HL-60 (cell line): ENCODE measurements around the gene ARHGEF11.

ENCODE experiments used
- CTCF ChIP-seq: IDR thresholded peaks from one replicate; pipeline ENCODE4 v1.5.1; 2011; ENCODE audit warnings: low read length, control low read depth, inconsistent platforms; ENCODE audit not compliant: insufficient read depth
- POLR2AphosphoS5 ChIP-seq: IDR thresholded peaks from 2 replicates; pipeline ENCODE4 v1.6.1; 2012; ENCODE audit warnings: low read depth
- SPI1 ChIP-seq: IDR thresholded peaks from 2 replicates; pipeline ENCODE4 v1.6.1; 2012; ENCODE audit warnings: low read depth, mild to moderate bottlenecking, borderline replicate concordance

- TF ChIP-seq CTCF = no peak
- TF ChIP-seq POLR2AphosphoS5 = no peak
- no peak for TF ChIP-seq SPI1
These were observed 16.9 kb downstream of the ARHGEF11 start for GRCh38 chr1:157028674-157029073.
